HepG2 (cell line): ENCODE measurements around the gene ACP2. TPM values are rescaled to one million over a fixed set of nuclear protein-coding genes. Genes with fewer than 3 reads are reported as not detected.

Source experiments
- AGO2 ChIP-seq: fragments of 200-400 bp; formaldehyde crosslinking; optimal IDR thresholded peaks from 2 replicates; pipeline ENCODE3; 2017; ENCODE audit warnings: mild to moderate bottlenecking, low read depth, low read length, moderate library complexity
- ATF7-NPFF ChIP-seq: sonication (generic); formaldehyde crosslinking; IDR thresholded peaks from 2 replicates; pipeline ENCODE4 v1.8.1; 2023; ENCODE audit warnings: mild to moderate bottlenecking, low read depth, missing genetic modification reagents, moderate library complexity
- BRD4 ChIP-seq: sonication (generic); formaldehyde crosslinking; IDR thresholded peaks from 2 replicates; pipeline ENCODE4 v1.4.0; 2020; ENCODE audit warnings: missing genetic modification reagents
- GTF3A ChIP-seq: sonication (generic); formaldehyde crosslinking; conservative IDR thresholded peaks from 2 replicates; pipeline ENCODE4 v1.4.0; 2020; ENCODE audit warnings: mild to moderate bottlenecking, missing genetic modification reagents
- HDAC1 ChIP-seq: sonication (generic); formaldehyde crosslinking; IDR thresholded peaks from 2 replicates; pipeline ENCODE4 v1.5.1; 2020; ENCODE audit warnings: mild to moderate bottlenecking, missing genetic modification reagents
- HDAC6 ChIP-seq: fragments of 200-600 bp; sonication (generic); IDR thresholded peaks from 2 replicates; pipeline ENCODE4 v1.7.0; 2017; ENCODE audit warnings: mild to moderate bottlenecking, antibody characterized with exemption, low read length, low read depth
- HNRNPLL ChIP-seq: fragments of 200-400 bp; formaldehyde crosslinking; IDR thresholded peaks from 2 replicates; pipeline ENCODE4 v1.6.1; 2017; ENCODE audit warnings: mild to moderate bottlenecking, low read depth, low read length; ENCODE audit not compliant: poor library complexity, severe bottlenecking
- IKZF5 ChIP-seq: IDR thresholded peaks from 2 replicates; pipeline ENCODE4 v1.6.1; 2018; ENCODE audit warnings: missing genetic modification reagents, mild to moderate bottlenecking, missing compliant biosample characterization
- KLF11 ChIP-seq: IDR thresholded peaks from 2 replicates; pipeline ENCODE4 v1.6.1; 2016; ENCODE audit warnings: missing compliant biosample characterization
- KLF13 ChIP-seq: sonication (generic); formaldehyde crosslinking; IDR thresholded peaks from 2 replicates; pipeline ENCODE4 v1.4.0; 2020; ENCODE audit warnings: mild to moderate bottlenecking, missing genetic modification reagents
- MBD4 ChIP-seq: IDR thresholded peaks from 2 replicates; pipeline ENCODE4 v1.6.1; 2012; ENCODE audit warnings: low read length, inconsistent platforms, borderline replicate concordance
- MEIS2 ChIP-seq: sonication (generic); formaldehyde crosslinking; IDR thresholded peaks from 2 replicates; pipeline ENCODE4 v1.9.0; 2021; ENCODE audit warnings: mild to moderate bottlenecking, missing genetic modification reagents
- MYNN ChIP-seq: sonication (generic); formaldehyde crosslinking; IDR thresholded peaks from 2 replicates; pipeline ENCODE4 v1.4.0; 2020; ENCODE audit warnings: mild to moderate bottlenecking, low read depth, missing genetic modification reagents
- NONO ChIP-seq, 2 experiments: fragments of 450-650 bp in 1 of 2; sonication (generic) in 1 of 2; formaldehyde crosslinking in 1 of 2; IDR thresholded peaks in 1 of 2; conservative IDR thresholded peaks in 1 of 2; 2 replicates each; pipeline versions ENCODE4 v1.6.1 to v1.8.0; 2017 to 2022; ENCODE audit warnings: mild to moderate bottlenecking in 1 of 2, missing genetic modification reagents in 1 of 2, moderate library complexity in 1 of 2
- ONECUT2 ChIP-seq: sonication (generic); formaldehyde crosslinking; IDR thresholded peaks from 2 replicates; pipeline ENCODE4 v1.4.0; 2020; ENCODE audit warnings: missing genetic modification reagents
- RBM39 ChIP-seq: fragments of 200-400 bp; formaldehyde crosslinking; IDR thresholded peaks from one replicate; pipeline ENCODE4 v1.6.1; 2018; ENCODE audit warnings: antibody characterized with exemption, mild to moderate bottlenecking, low read depth, low read length; ENCODE audit not compliant: poor library complexity, severe bottlenecking
- RFX1 ChIP-seq: fragments of 450-650 bp; IDR thresholded peaks from 2 replicates; pipeline ENCODE4 v1.6.1; 2017
- RNF2 ChIP-seq: fragments of 450-650 bp; conservative IDR thresholded peaks from 2 replicates; pipeline ENCODE4 v1.6.1; 2016; ENCODE audit warnings: low read depth
- TERF1 ChIP-seq: sonication (generic); formaldehyde crosslinking; IDR thresholded peaks from 2 replicates; pipeline ENCODE4 v1.8.0; 2022; ENCODE audit warnings: mild to moderate bottlenecking, missing genetic modification reagents, moderate library complexity
- ZBTB10 ChIP-seq: sonication (generic); formaldehyde crosslinking; IDR thresholded peaks from 2 replicates; pipeline ENCODE4 v1.4.0; 2020; ENCODE audit warnings: missing genetic modification reagents, borderline replicate concordance
- ZC3H13 ChIP-seq: sonication (generic); formaldehyde crosslinking; IDR thresholded peaks from 2 replicates; pipeline ENCODE4 v1.8.1; 2023; ENCODE audit warnings: mild to moderate bottlenecking, missing genetic modification reagents, moderate library complexity
- ZNF121 ChIP-seq: sonication (generic); formaldehyde crosslinking; IDR thresholded peaks from 2 replicates; pipeline ENCODE4 v1.5.0; 2020; ENCODE audit warnings: mild to moderate bottlenecking, missing genetic modification reagents
- ZNF430 ChIP-seq: sonication (generic); formaldehyde crosslinking; IDR thresholded peaks from 2 replicates; pipeline ENCODE4 v1.9.0; 2021; ENCODE audit warnings: mild to moderate bottlenecking, missing genetic modification reagents
- ZNF589 ChIP-seq: sonication (generic); formaldehyde crosslinking; conservative IDR thresholded peaks from 2 replicates; pipeline ENCODE4 v1.8.0; 2022; ENCODE audit warnings: mild to moderate bottlenecking, moderate library complexity, missing genetic modification reagents
- ZNF713 ChIP-seq: sonication (generic); formaldehyde crosslinking; IDR thresholded peaks from 2 replicates; pipeline ENCODE4 v1.4.0; 2020; ENCODE audit warnings: mild to moderate bottlenecking, missing genetic modification reagents
- ZNF737 ChIP-seq: sonication (generic); formaldehyde crosslinking; IDR thresholded peaks from 2 replicates; pipeline ENCODE4 v1.5.0; 2020; ENCODE audit warnings: missing genetic modification reagents, mild to moderate bottlenecking, borderline replicate concordance
- ZNF850 ChIP-seq: sonication (generic); formaldehyde crosslinking; conservative IDR thresholded peaks from 2 replicates; pipeline ENCODE4 v1.9.0; 2021; ENCODE audit warnings: mild to moderate bottlenecking, missing genetic modification reagents
- polyA plus RNA-seq, 8 experiments: library from polyadenylated mRNA; depleted of rRNA in 3 of 8; stranded (reverse) in 7 of 8; unstranded in 1 of 8; fragments of >200 nt; fragmentation: Illumina TruSeq in 4 of 8; extraction: Trizol in 4 of 8; gene quantifications; 2 replicates each; pipeline versions ENCODE4 v1.2.1 to v1.2.3, GENCODE V29; 2011 to 2016; ENCODE audit warnings: low read depth in 4 of 8, missing spikeins in 1 of 8, mixed read lengths in 1 of 8; ENCODE audit not compliant: insufficient read depth in 1 of 8
- total RNA-seq, 5 experiments: library from RNA; depleted of rRNA; stranded (reverse); fragments of >200 nt; fragmentation: Illumina TruSeq; extraction: Trizol; gene quantifications; 2 replicates each; pipeline ENCODE4 v1.2.3, GENCODE V29; 2016; ENCODE audit warnings: low read depth in 1 of 5

Gene ACP2
- total and polyA plus RNA-seq, 2 of the 13 experiments (the other 11 are each of a cell fraction or from before 2014, with no cell fraction given): 17.7 to 20.2 TPM

GRCh38 chr11:47257517-47258316 lies 9.1 kb upstream of the ACP2 start, which contains the start of gene NR1H3 (continued):
- TF ChIP-seq ZBTB10 (CRISPR knock-in tag) (no peak), GTF3A (CRISPR knock-in tag) (no peak), ZNF589 (CRISPR knock-in tag) (0 out of 2 replicates have a peak, but pooled peaks have one; percentile 25), HNRNPLL (peak; percentile 40), ZC3H13 (CRISPR knock-in tag) (peak; percentile 81), HDAC6 (no peak), ZNF850 (no peak), ZNF737 (no peak), MEIS2 (CRISPR knock-in tag) (no peak), MBD4 (no peak), RBM39 (peak; percentile 95), TERF1 (CRISPR knock-in tag) (peak; percentile 86), ZNF713 (no peak), ZNF430 (CRISPR knock-in tag) (no peak), RNF2 (no peak), RFX1 (no peak), MYNN (CRISPR knock-in tag) (no peak), ZNF121 (CRISPR knock-in tag) (no peak), AGO2 (peak; percentile 39), HDAC1 (CRISPR knock-in tag) (0 out of 2 replicates have a peak, but pooled peaks have one; percentile 59), NONO (IDR thresholded peaks at IDR 0.05) (no peak), NONO (CRISPR knock-in tag; conservative IDR thresholded peaks at IDR 0.05) (peak; percentile 93), KLF13 (no peak), KLF11 (CRISPR knock-in tag) (no peak), ONECUT2 (no peak), BRD4 (no peak), IKZF5 (CRISPR knock-in tag) (peak; percentile 54), ATF7-NPFF (peak; percentile 53; the same call in 1 of the 2 replicates)
